A673 (cell line): ENCODE data around the gene FBXL17. TPM values are rescaled to one million over a fixed set of nuclear protein-coding genes. Genes with fewer than 3 reads are reported as not detected.

Experiments
- BruUV-seq: library from RNA; stranded (reverse); fragments of 400-500 nt; replicated peaks from 2 replicates; lab custom pipeline; 2021; lab: Mats Ljungman, UMichigan
- CTCF ChIA-PET: fragments of 300-600 bp; sonication (Branson Sonifier 250); formaldehyde crosslinking; loops from one replicate; lab custom pipeline; 2022; ENCODE audit warnings: antibody characterized with exemption; lab: Charles Lee
- POLR2A ChIA-PET: fragments of 300-600 bp; sonication (Branson Sonifier 250); formaldehyde crosslinking; loops from one replicate; lab custom pipeline; 2022; ENCODE audit warnings: antibody characterized with exemption; ENCODE audit not compliant: low non-redundant PET; lab: Charles Lee
- DNase-seq: peaks from one replicate; pipeline ENCODE4 v3.0.0-alpha.2; 2015; ENCODE audit warnings: low spot score
- H3K27ac ChIP-seq: fragments of 200-600 bp; sonication (generic); 2 replicates; pipeline ENCODE4 v1.5.1; 2016; ENCODE audit warnings: mixed run types, low read depth, mild to moderate bottlenecking, mixed read lengths, antibody characterized with exemption, low read length; ENCODE audit not compliant: poor library complexity, severe bottlenecking
- H3K27me3 ChIP-seq: fragments of 200-600 bp; sonication (generic); replicated peaks from 2 replicates; pipeline ENCODE4 v1.6.1; 2017; ENCODE audit warnings: mixed run types, low read depth, mild to moderate bottlenecking, mixed read lengths, antibody characterized with exemption, low read length; ENCODE audit not compliant: insufficient read depth, poor library complexity
- H3K36me3 ChIP-seq: fragments of 200-600 bp; sonication (generic); 2 replicates; pipeline ENCODE4 v1.6.1; 2016; ENCODE audit warnings: mixed run types, mild to moderate bottlenecking, mixed read lengths, antibody characterized with exemption, low read length; ENCODE audit not compliant: insufficient read depth, poor library complexity, severe bottlenecking
- H3K4me1 ChIP-seq: fragments of 200-600 bp; sonication (generic); 2 replicates; pipeline ENCODE4 v1.6.1; 2017; ENCODE audit warnings: mixed run types, mild to moderate bottlenecking, mixed read lengths, antibody characterized with exemption, low read length; ENCODE audit not compliant: insufficient read depth, poor library complexity, severe bottlenecking
- H3K4me3 ChIP-seq: fragments of 200-600 bp; sonication (generic); 2 replicates; pipeline ENCODE4 v1.5.1; 2016; ENCODE audit warnings: low read depth, mixed run types, mild to moderate bottlenecking, mixed read lengths, low read length; ENCODE audit not compliant: poor library complexity, severe bottlenecking
- H3K9me3 ChIP-seq: fragments of 200-600 bp; sonication (generic); 2 replicates; pipeline ENCODE4 v1.6.1; 2016; ENCODE audit warnings: mixed run types, low read depth, mild to moderate bottlenecking, mixed read lengths, antibody characterized with exemption, low read length; ENCODE audit not compliant: poor library complexity, severe bottlenecking
- CTCF ChIP-seq: fragments of 300-800, 200-600 bp; sonication (generic); conservative IDR thresholded peaks from 2 replicates; pipeline ENCODE4 v1.5.1; 2017; ENCODE audit warnings: low read depth, mild to moderate bottlenecking, antibody characterized with exemption, low read length, moderate library complexity, mixed read lengths
- EZH2 ChIP-seq: fragments of 200-600 bp; sonication (generic); IDR thresholded peaks from 2 replicates; pipeline ENCODE4 v1.6.1; 2017; ENCODE audit warnings: borderline replicate concordance, low read depth, mild to moderate bottlenecking, mixed read lengths, antibody characterized with exemption, low read length; ENCODE audit not compliant: poor library complexity, severe bottlenecking
- intact Hi-C: fragments of 100-400 bp; cut with micrococcal nuclease; formaldehyde crosslinking; loops from one replicate; pipeline ENCODE4 v1.10.0; 2022; ENCODE audit not compliant: unreplicated experiment
- total RNA-seq: library from RNA; stranded (reverse); gene quantifications from 2 replicates; pipeline ENCODE4 v1.2.3, GENCODE V29; 2021

FBXL17 gene
- total RNA-seq, 1 experiment from 2014 or later: 5.7 TPM

- Histone ChIP-seq H3K27me3 (no peaks in the 10 kb centered on the region), H3K27ac (no peak overlapping the region), H3K4me3 (no peak overlapping the region), H3K4me1 (no peaks in the 10 kb centered on the region), H3K9me3 (no peaks in the 10 kb centered on the region), H3K36me3 (no peaks in the 10 kb centered on the region)
- ChIA-PET POLR2A (no interaction called here), CTCF (no interaction called here)
- BruUV-seq: no TSS peak
- no peak for TF ChIP-seq CTCF
- TF ChIP-seq EZH2: no peak
- no peak for DNase-seq
- intact Hi-C loops: no loop called here
Observed at GRCh38 chr5:107985144-107985543, 396.8 kb downstream of the FBXL17 start.

- H3K36me3 ChIP-seq: no peaks in the 10 kb centered on the region
- no peak overlapping the region for H3K4me3 ChIP-seq
- H3K4me1 ChIP-seq: no peaks in the 10 kb centered on the region
- no TSS peak for BruUV-seq
- ChIA-PET POLR2A (interaction anchor here (0.7 kb wide), 1 partner anchor 82 kb away, joined by 3 read pairs; no protein-coding TSS in a partner anchor), CTCF (no interaction called here)
- no peaks in the 10 kb centered on the region for H3K9me3 ChIP-seq
- TF ChIP-seq CTCF (no peak), EZH2 (no peak)
- no peak for DNase-seq
- intact Hi-C loops: no loop called here
- no peak overlapping the region for H3K27ac ChIP-seq
- no peaks in the 10 kb centered on the region for H3K27me3 ChIP-seq
Observed at GRCh38 chr5:107982703-107983425, 399.0 kb downstream of the FBXL17 start.

- intact Hi-C loops: no loop called here
- TF ChIP-seq EZH2 (no peak), CTCF (no peak)
- ChIA-PET CTCF (no interaction called here), POLR2A (no interaction called here)
- no peaks in the 10 kb centered on the region for H3K27me3 ChIP-seq
- no TSS peak for BruUV-seq
- no peak overlapping the region for H3K27ac ChIP-seq
- H3K36me3 ChIP-seq: no peaks in the 10 kb centered on the region
- H3K4me3 ChIP-seq: no peak overlapping the region
- no peak for DNase-seq
- no peaks in the 10 kb centered on the region for H3K9me3 ChIP-seq
- no peaks in the 10 kb centered on the region for H3K4me1 ChIP-seq
Observed at GRCh38 chr5:107980923-107981692, 400.8 kb downstream of the FBXL17 start.
